ENCODE data around the gene TAF8. TPM values are rescaled to one million over a fixed set of nuclear protein-coding genes. Genes with fewer than 3 reads are reported as not detected.
"Not testable (repeated sequence)": the region's sequence is repeated elsewhere in the genome, so short reads cannot be mapped to it uniquely, and the experiment has no call there.

Gene TAF8
- total RNA-seq, 1 donor from 2014 or later, result 17.2 TPM

DNA sequence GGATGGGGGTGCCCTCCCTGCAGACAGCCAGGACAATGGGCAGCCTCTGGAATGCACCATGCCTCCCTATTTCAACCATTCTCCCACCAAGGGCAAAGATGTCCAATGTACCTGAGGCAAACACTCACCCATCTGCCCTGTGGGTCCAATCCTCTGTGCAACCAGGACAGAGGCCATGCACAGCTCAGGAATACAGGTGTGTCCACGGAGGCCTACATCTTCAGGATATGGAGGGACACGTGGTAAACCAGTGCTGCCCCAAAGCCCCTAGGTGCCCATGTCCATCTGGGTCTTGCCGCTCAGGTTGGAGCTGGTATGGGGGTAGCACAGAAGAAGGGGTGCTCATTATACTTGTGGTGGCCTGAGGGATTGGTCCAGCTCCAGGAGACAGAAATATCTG lies 20.4 kb upstream of the TAF8 start:
- no peak overlapping the region for H3K4me3 Mint-ChIP-seq (ENCODE audit: unreplicated experiment)
- TF ChIP-seq, protein P1, sequence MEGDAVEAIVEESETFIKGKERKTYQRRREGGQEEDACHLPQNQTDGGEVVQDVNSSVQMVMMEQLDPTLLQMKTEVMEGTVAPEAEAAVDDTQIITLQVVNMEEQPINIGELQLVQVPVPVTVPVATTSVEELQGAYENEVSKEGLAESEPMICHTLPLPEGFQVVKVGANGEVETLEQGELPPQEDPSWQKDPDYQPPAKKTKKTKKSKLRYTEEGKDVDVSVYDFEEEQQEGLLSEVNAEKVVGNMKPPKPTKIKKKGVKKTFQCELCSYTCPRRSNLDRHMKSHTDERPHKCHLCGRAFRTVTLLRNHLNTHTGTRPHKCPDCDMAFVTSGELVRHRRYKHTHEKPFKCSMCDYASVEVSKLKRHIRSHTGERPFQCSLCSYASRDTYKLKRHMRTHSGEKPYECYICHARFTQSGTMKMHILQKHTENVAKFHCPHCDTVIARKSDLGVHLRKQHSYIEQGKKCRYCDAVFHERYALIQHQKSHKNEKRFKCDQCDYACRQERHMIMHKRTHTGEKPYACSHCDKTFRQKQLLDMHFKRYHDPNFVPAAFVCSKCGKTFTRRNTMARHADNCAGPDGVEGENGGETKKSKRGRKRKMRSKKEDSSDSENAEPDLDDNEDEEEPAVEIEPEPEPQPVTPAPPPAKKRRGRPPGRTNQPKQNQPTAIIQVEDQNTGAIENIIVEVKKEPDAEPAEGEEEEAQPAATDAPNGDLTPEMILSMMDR (IDR thresholded peaks at IDR 0.05), result no peak
- H3K27me3 Mint-ChIP-seq (ENCODE audit: low read depth), result no peaks in the 10 kb centered on the region
- H3K9me3 Mint-ChIP-seq (ENCODE audit: low read depth), result no peaks in the 10 kb centered on the region
- H3K4me1 Mint-ChIP-seq (ENCODE audit: low read depth), result peaks cover 27% of the 10 kb centered on the region
- H3K27ac Mint-ChIP-seq (ENCODE audit: unreplicated experiment), result peak overlapping the region; percentile 49
- H3K36me3 Mint-ChIP-seq (ENCODE audit: low read depth), result peaks cover 4% of the 10 kb centered on the region
- peak; percentile 56 for DNase-seq (ENCODE audit: low spot score)

DNA sequence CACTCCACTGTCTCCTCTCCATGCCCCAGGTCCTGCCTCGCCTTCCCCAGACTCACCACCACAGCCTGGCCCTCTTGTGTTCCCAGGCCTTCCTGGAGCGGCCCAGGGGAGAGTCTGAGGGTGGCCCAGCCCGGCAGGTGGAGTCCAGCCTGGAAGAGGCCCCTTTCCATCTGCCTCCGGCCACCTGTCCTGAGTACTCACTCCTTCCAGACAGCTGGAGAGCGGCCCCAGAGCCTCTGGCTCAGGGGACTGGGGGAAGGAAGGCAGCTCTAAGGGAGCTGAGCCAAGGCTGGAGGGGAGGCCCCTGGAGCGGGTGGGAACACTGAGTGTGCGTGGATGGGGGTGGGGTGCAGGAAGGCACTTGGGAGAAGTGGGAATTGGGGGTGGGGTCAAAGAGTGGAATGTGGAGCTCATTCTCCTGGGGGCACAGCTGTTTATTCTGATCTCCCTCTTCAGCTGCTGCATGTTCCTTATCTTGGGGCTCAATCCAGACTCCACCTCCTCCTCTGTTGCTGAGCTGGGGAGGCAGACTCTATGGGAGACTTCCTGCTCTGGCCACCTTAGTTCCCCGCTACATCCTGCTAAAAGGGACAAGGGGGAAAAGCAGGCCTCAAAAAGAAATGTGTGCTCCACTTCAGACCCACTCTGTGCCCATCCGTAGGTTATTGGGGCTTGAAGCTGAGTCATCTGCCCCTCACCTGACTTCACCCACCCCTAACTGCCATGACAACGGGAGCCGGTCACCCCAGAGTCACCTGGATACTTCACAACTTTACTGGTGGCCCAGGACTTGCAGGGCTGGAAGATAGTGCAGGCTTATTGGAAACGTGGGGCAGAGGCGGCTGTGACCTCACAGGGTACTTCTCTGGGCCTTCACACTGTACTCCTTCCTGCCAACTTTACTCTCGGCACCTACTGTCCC lies 19.5 kb upstream of the TAF8 start:
- TF ChIP-seq, protein P1 (IDR thresholded peaks at IDR 0.05), result no peak
- Mint-ChIP-seq H3K27ac (ENCODE audit: unreplicated experiment) (peak overlapping the region; percentile 45), H3K4me1 (ENCODE audit: low read depth) (peaks cover 27% of the 10 kb centered on the region), H3K36me3 (ENCODE audit: low read depth) (peaks cover 2% of the 10 kb centered on the region), H3K9me3 (ENCODE audit: low read depth) (no peaks in the 10 kb centered on the region), H3K27me3 (ENCODE audit: low read depth) (no peaks in the 10 kb centered on the region), H3K4me3 (ENCODE audit: unreplicated experiment) (no peak overlapping the region)
- DNase-seq (ENCODE audit: low spot score), result peak; percentile 79

DNA sequence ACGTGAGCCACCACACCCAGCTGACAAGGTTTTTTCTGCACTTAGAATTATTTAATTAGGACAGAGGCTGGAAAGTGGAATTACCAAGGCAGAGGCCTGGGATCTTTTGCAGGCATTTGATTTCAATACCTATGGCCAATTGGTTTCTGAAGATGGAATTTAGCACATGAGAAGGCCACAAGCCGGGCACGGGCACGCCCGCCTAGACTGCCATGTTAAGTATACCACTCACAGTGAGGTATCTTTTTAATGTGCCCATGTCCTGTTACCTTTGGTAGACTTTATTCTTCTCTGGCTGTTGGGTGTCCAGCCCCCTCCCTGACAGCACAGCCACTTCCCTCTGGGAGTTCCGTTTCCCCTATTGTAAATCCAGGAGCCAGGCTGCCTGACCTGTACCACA lies 18.0 kb upstream of the TAF8 start:
- TF ChIP-seq, protein P1 (IDR thresholded peaks at IDR 0.05), result no peak
- Mint-ChIP-seq H3K36me3 (ENCODE audit: low read depth) (peaks cover 2% of the 10 kb centered on the region), H3K27ac (ENCODE audit: unreplicated experiment) (no peak overlapping the region), H3K27me3 (ENCODE audit: low read depth) (no peaks in the 10 kb centered on the region), H3K4me3 (ENCODE audit: unreplicated experiment) (no peak overlapping the region), H3K4me1 (ENCODE audit: low read depth) (peaks cover 27% of the 10 kb centered on the region), H3K9me3 (ENCODE audit: low read depth) (no peaks in the 10 kb centered on the region)
- peak; percentile 34 for DNase-seq (ENCODE audit: low spot score)

DNA sequence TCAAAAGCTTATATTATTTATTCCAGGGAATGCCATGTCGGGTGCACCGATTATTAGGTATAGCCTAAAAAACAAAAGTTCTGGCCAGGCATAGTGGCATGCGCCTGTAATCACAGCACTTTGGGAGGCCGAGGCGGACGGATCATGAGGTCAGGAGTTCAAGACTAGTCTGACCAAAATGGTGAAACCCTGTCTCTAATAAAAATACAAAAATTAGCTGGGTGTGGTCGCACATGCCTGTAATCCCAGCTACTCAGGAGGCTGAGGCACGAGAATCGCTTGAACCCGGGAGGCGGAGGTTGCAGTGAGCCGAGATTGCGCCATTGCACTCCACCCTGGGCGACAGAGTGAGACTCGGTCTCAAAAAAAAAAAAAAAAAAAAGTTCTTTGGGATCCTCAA lies 12.7 kb upstream of the TAF8 start:
- peaks cover 23% of the 10 kb centered on the region for H3K4me1 Mint-ChIP-seq (ENCODE audit: low read depth)
- not testable (repeated sequence) for H3K4me3 Mint-ChIP-seq (ENCODE audit: unreplicated experiment); H3K27ac Mint-ChIP-seq (ENCODE audit: unreplicated experiment); H3K27me3 Mint-ChIP-seq (ENCODE audit: low read depth); H3K9me3 Mint-ChIP-seq (ENCODE audit: low read depth); H3K36me3 Mint-ChIP-seq (ENCODE audit: low read depth)
- peak; percentile 19 for DNase-seq (ENCODE audit: low spot score)

DNA sequence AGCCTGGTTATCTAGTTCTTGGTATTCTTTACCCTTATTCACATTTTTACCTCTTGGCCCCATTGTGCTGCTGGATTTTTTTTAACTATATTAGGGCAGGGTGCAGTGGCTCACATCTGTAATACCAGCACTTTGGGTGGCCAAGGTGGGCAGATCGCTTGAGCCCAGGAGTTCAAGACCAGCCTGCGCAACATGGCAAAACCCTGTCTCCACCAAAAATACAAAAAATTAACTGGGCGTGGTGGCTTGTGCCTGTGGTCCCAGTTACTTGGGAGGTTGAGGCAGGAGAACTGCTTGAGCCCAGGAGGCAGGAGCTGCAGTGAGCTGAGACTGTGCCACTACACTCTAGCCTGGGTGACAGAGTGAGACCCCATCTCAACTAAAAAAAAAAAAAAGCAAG lies 12.2 kb upstream of the TAF8 start:
- TF ChIP-seq, protein P1 (IDR thresholded peaks at IDR 0.05), result no peak
- Mint-ChIP-seq H3K9me3 (ENCODE audit: low read depth) (no peaks in the 10 kb centered on the region), H3K27me3 (ENCODE audit: low read depth) (no peaks in the 10 kb centered on the region), H3K36me3 (ENCODE audit: low read depth) (no peaks in the 10 kb centered on the region), H3K27ac (ENCODE audit: unreplicated experiment) (no peak overlapping the region), H3K4me1 (ENCODE audit: low read depth) (peaks cover 23% of the 10 kb centered on the region), H3K4me3 (ENCODE audit: unreplicated experiment) (no peak overlapping the region)
- DNase-seq (ENCODE audit: low spot score), result peak; percentile 21
